GM23338 (cell line): ENCODE data around the gene RXRA. TPM values are rescaled to one million over a fixed set of nuclear protein-coding genes. Genes with fewer than 3 reads are reported as not detected.

Experiments used
- ATAC-seq: fragments of 200-7000 bp; cut with Tn5 transposase; 3 replicates; pipeline ENCODE4 v1.9.1; 2020
- DNase-seq: peaks from one replicate; pipeline ENCODE4 v3.0.0-alpha.2; 2015; ENCODE audit warnings: low spot score
- H2AFZ ChIP-seq: fragments of 200-600 bp; sonication (generic); 2 replicates; pipeline ENCODE4 v1.8.0; 2016; ENCODE audit warnings: antibody characterized with exemption, mild to moderate bottlenecking, moderate library complexity
- H3F3A ChIP-seq: fragments of 200-600 bp; sonication (generic); replicated peaks from 2 replicates; pipeline ENCODE4 v1.8.0; 2017; ENCODE audit warnings: antibody characterized with exemption, mixed run types, low read depth
- H3K27ac ChIP-seq: fragments of 200-600 bp; sonication (generic); 2 replicates; pipeline ENCODE4 v1.6.1; 2016; ENCODE audit warnings: low read depth
- H3K27me3 ChIP-seq: fragments of 200-600 bp; sonication (generic); 2 replicates; pipeline ENCODE4 v1.8.0; 2016; ENCODE audit warnings: mild to moderate bottlenecking, mixed run types, moderate library complexity; ENCODE audit not compliant: insufficient read depth
- H3K36me3 ChIP-seq: fragments of 200-600 bp; sonication (generic); 2 replicates; pipeline ENCODE4 v1.8.0; 2016; ENCODE audit warnings: mild to moderate bottlenecking; ENCODE audit not compliant: insufficient read depth
- H3K4me1 ChIP-seq: fragments of 200-600 bp; sonication (generic); 2 replicates; pipeline ENCODE4 v1.8.0; 2016; ENCODE audit warnings: mild to moderate bottlenecking, moderate library complexity; ENCODE audit not compliant: insufficient read depth
- H3K4me2 ChIP-seq: fragments of 200-600 bp; sonication (generic); 2 replicates; pipeline ENCODE4 v1.7.1; 2017; ENCODE audit warnings: mixed run types
- H3K4me3 ChIP-seq: fragments of 200-600 bp; sonication (generic); 2 replicates; pipeline ENCODE4 v1.6.1; 2016; ENCODE audit warnings: mixed run types
- H3K79me2 ChIP-seq: fragments of 200-600 bp; sonication (generic); replicated peaks from 2 replicates; pipeline ENCODE4 v1.8.0; 2017; ENCODE audit warnings: mild to moderate bottlenecking; ENCODE audit not compliant: insufficient read depth
- H3K9me2 ChIP-seq: fragments of 200-600 bp; sonication (generic); 2 replicates; pipeline ENCODE4 v1.8.0; 2017; ENCODE audit not compliant: insufficient read depth
- H4K20me1 ChIP-seq: fragments of 200-600 bp; sonication (generic); replicated peaks from 2 replicates; pipeline ENCODE4 v1.8.0; 2017; ENCODE audit warnings: mild to moderate bottlenecking; ENCODE audit not compliant: insufficient read depth
- H3K27ac Mint-ChIP-seq: 2 replicates; pipeline ENCODE4 v1.8.0; 2020; ENCODE audit warnings: inconsistent platforms, mild to moderate bottlenecking, moderate library complexity, mixed read lengths
- H3K27me3 Mint-ChIP-seq: 3 replicates; pipeline ENCODE4 v1.8.0; 2022; ENCODE audit warnings: low read depth, mild to moderate bottlenecking, moderate library complexity, mixed read lengths, inconsistent platforms; ENCODE audit not compliant: insufficient read depth, poor library complexity
- H3K36me3 Mint-ChIP-seq: 3 replicates; pipeline ENCODE4 v1.8.0; 2021; ENCODE audit warnings: low read depth, mild to moderate bottlenecking, inconsistent platforms, moderate library complexity, mixed read lengths
- H3K4me1 Mint-ChIP-seq: 3 replicates; pipeline ENCODE4 v1.8.0; 2020; ENCODE audit warnings: mild to moderate bottlenecking, inconsistent platforms, mixed read lengths
- H3K4me3 Mint-ChIP-seq: 3 replicates; pipeline ENCODE4 v1.8.0; 2021; ENCODE audit warnings: moderate library complexity, mild to moderate bottlenecking, inconsistent platforms, mixed read lengths
- H3K9me3 Mint-ChIP-seq: 3 replicates; pipeline ENCODE4 v1.8.0; 2020; ENCODE audit warnings: moderate library complexity, mild to moderate bottlenecking, inconsistent platforms, mixed read lengths
- CREB1 ChIP-seq: fragments of 250-450 bp; sonication (Bioruptor Pico); IDR thresholded peaks from 2 replicates; pipeline ENCODE4 v1.5.0; 2020; ENCODE audit warnings: low read depth, mild to moderate bottlenecking, moderate library complexity
- CTCF ChIP-seq, 2 experiments: fragments of 200-600 bp in 1 of 2; sonication (generic) in 1 of 2; conservative IDR thresholded peaks; 2 replicates each; pipeline versions ENCODE4 v1.5.1 to v1.6.1; 2016 to 2017; ENCODE audit warnings: antibody characterized with exemption in 2 of 2, low read depth in 2 of 2, mild to moderate bottlenecking in 2 of 2, moderate library complexity in 1 of 2
- STAT1 ChIP-seq: IDR thresholded peaks from one replicate; pipeline ENCODE4 v1.6.1; 2016; ENCODE audit warnings: antibody characterized with exemption; ENCODE audit not compliant: unreplicated experiment
- ZNF114 ChIP-seq: fragments of 250-450 bp; sonication (Bioruptor Pico); IDR thresholded peaks from 2 replicates; pipeline ENCODE4 v1.5.0; 2020; ENCODE audit warnings: mild to moderate bottlenecking, moderate library complexity
- ZNF331 ChIP-seq: fragments of 250-450 bp; sonication (Bioruptor Pico); IDR thresholded peaks from 2 replicates; pipeline ENCODE4 v1.5.0; 2020; ENCODE audit warnings: low read depth, mild to moderate bottlenecking, moderate library complexity
- polyA plus RNA-seq: library from polyadenylated mRNA; unstranded; fragments of >200 nt; fragmentation: Nextera tagmentation; extraction: Ambion mirVana; gene quantifications from 2 replicates; pipeline ENCODE4 v1.2.1, GENCODE V29; 2016
- total RNA-seq: library from RNA; depleted of rRNA; stranded (reverse); fragments of >200 nt; shearing (Covaris generic); gene quantifications from 2 replicates; pipeline ENCODE4 v1.2.3, GENCODE V29; 2014
- TF ChIP-seq, protein P1 (sequence below): IDR thresholded peaks from one replicate; pipeline ENCODE4 v1.6.1; 2018; ENCODE audit warnings: antibody characterized with exemption; ENCODE audit not compliant: unreplicated experiment

Gene RXRA
- total and polyA plus RNA-seq, 2 experiments from 2014 or later, result 4.9 to 17.9 TPM

DNA sequence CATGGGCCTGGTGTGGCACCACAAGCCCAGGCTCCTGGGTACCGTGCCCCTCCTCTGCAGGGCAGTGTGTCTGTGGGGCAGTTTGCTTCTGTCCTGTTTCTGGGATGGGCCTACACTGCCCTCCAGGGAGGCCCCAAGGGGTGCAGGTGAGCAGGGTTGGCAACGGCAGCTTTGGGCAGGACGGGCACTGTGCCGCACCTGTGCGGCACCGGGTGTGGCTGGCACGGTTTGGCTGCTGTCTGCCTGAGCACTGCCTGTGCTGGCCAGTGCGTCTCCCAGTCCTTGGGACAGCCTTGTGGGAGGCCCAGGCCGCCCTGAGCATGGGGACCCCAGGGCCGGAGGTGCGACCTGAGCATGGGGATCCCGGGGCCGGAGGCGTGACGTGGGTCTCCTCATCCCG is 37.2 kb downstream of the RXRA start:
- H4K20me1 ChIP-seq, result no peaks in the 10 kb centered on the region
- no peaks in the 10 kb centered on the region for H3K9me3 Mint-ChIP-seq
- DNase-seq, result no peak

DNA sequence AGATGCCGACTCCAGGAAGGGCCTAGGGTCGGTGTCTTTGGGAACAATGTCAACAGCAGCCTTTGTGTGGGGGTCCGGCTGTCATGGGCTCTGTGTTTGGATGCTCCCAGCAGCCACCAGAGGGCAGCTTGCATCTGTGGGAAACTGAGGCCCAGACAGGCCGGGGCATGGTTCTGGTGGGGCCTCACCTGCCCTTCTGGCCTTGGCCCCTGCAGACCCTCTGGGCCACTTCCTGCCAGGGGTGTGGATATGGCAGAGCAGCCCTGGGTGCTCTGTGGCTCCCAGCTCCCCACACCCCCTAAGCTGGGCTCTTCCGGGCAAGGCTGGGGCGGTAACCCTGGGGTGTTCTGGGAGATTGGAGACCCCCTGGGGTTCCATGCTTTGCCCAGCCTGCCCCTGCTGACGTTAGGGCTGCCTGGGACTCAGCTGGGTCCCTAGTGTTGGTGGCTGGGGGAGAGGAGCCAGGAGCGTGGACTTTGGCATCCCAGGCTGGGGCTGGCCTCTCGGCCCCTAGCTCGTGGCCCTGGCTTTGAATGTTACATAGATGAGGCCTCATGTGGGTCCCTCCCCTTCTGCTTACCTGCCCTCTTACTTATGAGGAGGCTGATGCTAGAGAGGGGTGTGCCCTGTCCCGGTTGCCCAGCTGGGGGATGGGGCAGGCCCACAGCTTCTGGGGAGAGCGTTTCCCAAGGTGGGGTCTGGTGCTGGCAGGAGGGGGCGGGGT is 38.3 kb downstream of the RXRA start:
- Mint-ChIP-seq H3K9me3 (no peaks in the 10 kb centered on the region), H3K27me3 (no peaks in the 10 kb centered on the region), H3K27ac (no peak overlapping the region), H3K36me3 (no peaks in the 10 kb centered on the region), H3K4me1 (peaks cover 3% of the 10 kb centered on the region; the same call in 2 of the 3 replicates), H3K4me3 (no peak overlapping the region)
- Histone ChIP-seq H3K4me1 (no peaks in the 10 kb centered on the region), H4K20me1 (no peaks in the 10 kb centered on the region), H3K4me2 (no peak overlapping the region), H3K27ac (no peak overlapping the region), H3K27me3 (no peaks in the 10 kb centered on the region), H2AFZ (no peak overlapping the region), H3K79me2 (peaks cover 46% of the 10 kb centered on the region), H3K9me2 (no peaks in the 10 kb centered on the region), H3K36me3 (no peaks in the 10 kb centered on the region), H3F3A (no peaks in the 10 kb centered on the region), H3K4me3 (no peak overlapping the region)
- DNase-seq, result no peak
- TF ChIP-seq ZNF114 (CRISPR knock-in tag) (no peak), CTCF (conservative IDR thresholded peaks at IDR 0.05; ENCODE audit: low read depth in 2 of 2) (peak in 1 of 2 experiments; percentile 26; a peak in 1 of 4 replicates)
- ATAC-seq, result no peak

More for the DNA sequence above, 37.2 kb downstream of the RXRA start:
- Histone ChIP-seq H3K4me3 (no peak overlapping the region), H3K36me3 (no peaks in the 10 kb centered on the region), H3K79me2 (peaks cover 48% of the 10 kb centered on the region), H3K4me2 (no peak overlapping the region), H3F3A (no peaks in the 10 kb centered on the region), H3K27me3 (no peaks in the 10 kb centered on the region), H2AFZ (no peak overlapping the region), H3K4me1 (no peaks in the 10 kb centered on the region), H3K27ac (no peak overlapping the region), H3K9me2 (no peaks in the 10 kb centered on the region)
- Mint-ChIP-seq H3K27ac (no peak overlapping the region), H3K36me3 (no peaks in the 10 kb centered on the region), H3K27me3 (no peaks in the 10 kb centered on the region), H3K4me3 (no peak overlapping the region), H3K4me1 (peaks cover 3% of the 10 kb centered on the region; the same call in 2 of the 3 replicates)
- TF ChIP-seq STAT1 (no peak), ZNF114 (CRISPR knock-in tag) (no peak), ZNF331 (CRISPR knock-in tag) (no peak), CREB1 (CRISPR knock-in tag) (no peak)
- TF ChIP-seq, protein P1, sequence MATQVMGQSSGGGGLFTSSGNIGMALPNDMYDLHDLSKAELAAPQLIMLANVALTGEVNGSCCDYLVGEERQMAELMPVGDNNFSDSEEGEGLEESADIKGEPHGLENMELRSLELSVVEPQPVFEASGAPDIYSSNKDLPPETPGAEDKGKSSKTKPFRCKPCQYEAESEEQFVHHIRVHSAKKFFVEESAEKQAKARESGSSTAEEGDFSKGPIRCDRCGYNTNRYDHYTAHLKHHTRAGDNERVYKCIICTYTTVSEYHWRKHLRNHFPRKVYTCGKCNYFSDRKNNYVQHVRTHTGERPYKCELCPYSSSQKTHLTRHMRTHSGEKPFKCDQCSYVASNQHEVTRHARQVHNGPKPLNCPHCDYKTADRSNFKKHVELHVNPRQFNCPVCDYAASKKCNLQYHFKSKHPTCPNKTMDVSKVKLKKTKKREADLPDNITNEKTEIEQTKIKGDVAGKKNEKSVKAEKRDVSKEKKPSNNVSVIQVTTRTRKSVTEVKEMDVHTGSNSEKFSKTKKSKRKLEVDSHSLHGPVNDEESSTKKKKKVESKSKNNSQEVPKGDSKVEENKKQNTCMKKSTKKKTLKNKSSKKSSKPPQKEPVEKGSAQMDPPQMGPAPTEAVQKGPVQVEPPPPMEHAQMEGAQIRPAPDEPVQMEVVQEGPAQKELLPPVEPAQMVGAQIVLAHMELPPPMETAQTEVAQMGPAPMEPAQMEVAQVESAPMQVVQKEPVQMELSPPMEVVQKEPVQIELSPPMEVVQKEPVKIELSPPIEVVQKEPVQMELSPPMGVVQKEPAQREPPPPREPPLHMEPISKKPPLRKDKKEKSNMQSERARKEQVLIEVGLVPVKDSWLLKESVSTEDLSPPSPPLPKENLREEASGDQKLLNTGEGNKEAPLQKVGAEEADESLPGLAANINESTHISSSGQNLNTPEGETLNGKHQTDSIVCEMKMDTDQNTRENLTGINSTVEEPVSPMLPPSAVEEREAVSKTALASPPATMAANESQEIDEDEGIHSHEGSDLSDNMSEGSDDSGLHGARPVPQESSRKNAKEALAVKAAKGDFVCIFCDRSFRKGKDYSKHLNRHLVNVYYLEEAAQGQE, result no peak
- ATAC-seq, result no peak
